HG03139 (cell line): ENCODE data around the gene MORN1.

Experiments
- ATAC-seq: cut with Tn5 transposase; IDR thresholded peaks from one replicate; pipeline ENCODE4 v1.9.1; 2021; ENCODE audit not compliant: unreplicated experiment

The MORN1 gene

DNA sequence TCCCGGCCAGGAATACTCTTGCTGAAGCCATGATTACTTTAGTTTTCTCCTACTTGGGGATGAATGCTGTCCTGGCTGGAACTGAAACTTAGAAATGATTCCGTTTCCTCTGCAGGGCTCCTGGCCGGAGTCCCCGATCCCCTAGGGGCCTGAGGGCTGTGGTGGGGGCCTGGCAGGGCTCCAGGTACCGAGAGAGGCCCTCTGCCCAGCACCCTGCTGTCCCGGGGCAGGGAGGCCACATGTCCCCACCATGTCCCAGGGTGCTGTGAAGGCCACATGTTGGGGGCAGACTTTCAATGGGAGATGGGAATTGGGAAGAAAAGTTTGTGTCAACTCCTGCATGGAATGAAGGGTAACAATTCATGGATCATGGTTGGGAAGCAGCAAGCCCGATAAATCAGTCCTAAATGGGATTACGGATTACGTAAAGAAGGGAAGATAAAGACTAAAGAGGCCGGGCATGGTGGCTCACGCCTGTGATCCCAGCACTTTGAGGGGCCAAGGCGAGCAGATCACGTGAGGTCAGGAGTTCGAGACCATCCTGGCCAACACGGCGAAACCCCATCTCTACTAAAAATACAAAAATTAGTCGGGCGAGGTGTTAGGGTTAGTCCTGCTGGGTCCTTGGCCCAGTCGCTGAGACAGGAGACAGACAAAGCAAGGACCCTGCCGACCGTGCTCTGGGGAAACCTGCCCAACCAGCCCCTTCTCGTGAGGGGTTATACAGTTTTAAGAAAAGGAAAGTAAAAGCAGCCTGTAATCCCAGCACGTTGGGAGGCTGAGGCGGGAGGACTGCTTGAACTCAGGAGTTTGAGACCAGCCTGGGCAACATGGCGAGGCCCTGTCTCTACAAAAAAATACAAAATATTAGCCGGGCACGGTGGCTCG is 37.6 kb downstream of the MORN1 start:
- no peak for ATAC-seq

DNA sequence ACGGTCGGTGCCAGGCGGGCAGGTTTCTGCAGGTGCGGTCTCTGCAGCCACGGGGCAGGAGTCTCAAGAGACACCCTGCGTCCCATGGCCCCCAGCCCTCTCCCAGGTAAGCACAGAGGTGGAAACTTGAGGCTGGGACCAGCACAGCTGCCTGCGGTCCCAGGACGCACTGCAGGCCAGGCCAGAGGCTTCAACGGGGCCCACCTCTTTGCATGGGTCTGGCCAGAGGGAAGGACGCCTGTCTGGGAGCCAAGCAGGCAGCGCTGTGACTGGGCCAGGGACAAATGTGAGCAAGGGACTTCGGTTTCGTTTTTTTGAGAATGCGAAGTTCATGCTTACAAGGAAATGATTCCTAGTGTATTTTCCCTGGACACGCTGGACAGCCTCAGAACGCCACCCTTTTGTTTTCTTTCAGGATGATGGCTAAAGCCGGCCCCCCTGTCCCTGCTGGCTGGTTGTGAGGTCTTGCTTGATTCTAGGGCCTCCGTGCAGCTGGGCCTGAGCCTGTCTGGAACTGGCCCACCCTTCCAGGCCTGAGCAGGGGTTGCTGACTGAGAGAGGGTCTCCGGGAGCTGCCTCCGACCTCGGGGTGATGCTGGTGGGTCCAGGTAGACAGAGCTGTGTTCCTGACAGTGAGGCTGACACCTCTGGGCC is 38.3 kb downstream of the MORN1 start:
- ATAC-seq: no peak

DNA sequence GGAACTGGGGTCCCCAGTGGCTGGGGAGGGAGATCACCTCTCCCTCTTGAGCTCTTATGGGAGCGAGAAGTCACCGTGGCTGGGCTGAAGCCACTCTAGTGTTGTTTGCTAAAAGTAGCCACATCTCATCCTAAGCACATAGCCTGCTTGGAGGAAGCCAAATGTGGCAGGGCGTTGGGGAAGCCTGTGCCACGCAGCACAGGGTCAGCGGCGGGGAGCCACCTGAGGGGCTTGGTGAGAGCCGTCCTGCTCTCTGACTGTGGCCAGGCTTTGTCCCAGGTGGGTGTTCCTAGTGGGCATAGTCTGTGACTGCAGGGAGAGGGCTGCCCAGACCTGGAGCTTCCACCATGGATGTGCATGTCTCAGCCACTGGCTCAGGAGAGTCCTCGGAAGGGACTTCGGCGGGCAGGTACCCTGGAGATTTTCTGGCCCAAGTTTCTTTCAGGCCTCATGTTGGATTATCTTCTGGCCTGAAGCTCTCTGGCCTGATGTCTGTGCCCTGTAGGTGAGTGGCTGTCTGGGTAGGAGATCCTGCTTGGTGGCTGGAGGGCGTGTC is 38.9 kb downstream of the MORN1 start:
- ATAC-seq: no peak

DNA sequence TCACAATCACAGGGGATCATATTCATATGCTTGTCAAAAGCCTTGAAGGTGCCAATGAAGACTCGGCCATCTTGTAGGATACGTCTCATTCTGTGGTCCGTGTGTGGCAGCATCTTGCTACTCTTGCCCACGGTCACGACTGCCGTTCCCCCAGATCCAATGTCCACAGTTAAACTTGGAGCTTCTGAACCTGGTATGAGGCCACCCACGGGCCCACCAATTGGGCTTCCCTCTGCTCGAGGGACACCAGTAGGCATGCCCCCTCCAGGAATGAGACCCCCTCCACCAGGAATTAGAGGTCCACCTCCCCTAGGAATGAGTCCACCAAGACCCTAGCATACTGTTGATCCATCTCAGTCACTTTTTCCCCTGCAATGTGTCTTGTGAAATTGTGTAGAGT is 39.6 kb downstream of the MORN1 start:
- ATAC-seq: no peak

DNA sequence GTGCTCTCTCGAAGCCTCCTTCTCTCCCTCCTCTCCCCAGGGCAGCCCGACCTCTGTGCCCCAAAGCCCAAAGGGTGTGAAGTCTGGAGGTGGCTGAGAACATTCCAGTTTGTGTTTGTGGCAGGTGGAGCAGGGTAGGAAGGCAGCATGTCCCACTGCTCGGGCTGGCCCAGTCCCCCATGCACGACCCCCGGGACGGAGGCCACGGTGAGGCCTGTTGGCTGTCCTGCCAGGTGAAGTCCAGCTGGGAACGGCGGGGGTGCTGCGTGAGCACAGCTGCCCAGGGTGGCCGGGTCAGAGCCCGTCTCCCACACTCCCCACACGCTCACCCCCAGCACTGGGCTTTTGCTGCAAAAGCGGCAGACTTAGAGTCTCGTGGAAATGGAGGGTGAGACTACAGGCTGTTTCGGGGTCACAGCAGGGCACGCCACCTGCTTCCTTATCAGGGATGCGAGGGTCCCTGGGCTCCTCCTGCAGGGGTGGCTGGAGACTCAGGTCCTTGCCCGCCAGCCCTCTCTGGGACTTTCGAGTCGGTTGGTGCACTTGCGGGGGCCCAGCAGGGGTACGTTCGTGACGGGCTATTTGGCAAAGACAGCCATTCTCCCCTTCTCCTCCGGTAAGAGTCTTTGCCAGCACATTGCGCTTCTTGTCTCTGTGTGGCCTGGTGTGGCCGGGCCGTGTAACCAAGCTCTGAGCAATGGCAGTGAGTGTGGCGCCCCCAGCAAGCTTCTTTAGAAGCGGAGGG is 40.3 kb downstream of the MORN1 start:
- no peak for ATAC-seq

DNA sequence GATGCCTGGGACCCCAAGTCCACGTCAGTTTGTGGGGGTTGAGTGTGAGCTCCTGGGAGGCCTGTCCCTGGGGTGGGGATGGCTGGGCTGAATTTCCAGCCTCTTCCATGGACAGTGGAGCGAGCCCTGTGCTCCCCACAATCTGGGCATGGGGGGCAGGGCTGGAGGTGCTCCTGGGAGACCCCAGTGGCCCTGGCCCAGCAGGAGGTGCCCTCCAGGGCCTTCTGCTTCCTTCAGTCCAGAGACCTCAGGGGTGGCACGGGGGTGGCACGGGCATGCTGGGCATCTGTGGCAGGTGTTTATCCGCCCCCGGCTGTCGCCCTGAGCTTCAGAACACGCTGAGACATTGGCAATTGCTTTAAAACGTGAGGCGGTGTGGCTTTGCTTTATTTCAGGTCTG is 40.9 kb downstream of the MORN1 start:
- no peak for ATAC-seq

DNA sequence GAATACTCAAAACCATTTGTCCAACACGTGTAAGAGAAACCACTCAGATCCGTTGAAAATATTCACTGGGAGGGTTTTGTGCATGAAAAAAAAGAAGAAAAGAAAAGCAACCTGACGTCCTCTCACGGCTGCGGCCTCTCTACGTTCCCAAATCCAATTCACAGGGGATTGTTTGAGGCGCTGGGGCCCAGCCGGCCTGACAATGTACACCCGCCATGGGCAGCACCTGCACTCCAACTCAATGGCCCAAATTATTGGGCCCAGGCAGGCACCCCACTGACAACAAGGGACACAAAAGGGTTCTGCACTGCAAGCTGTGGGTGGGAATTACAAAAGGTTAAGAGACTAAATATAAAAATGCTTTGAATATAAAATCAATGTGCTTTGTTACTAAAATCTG is 41.5 kb downstream of the MORN1 start:
- ATAC-seq: no peak

DNA sequence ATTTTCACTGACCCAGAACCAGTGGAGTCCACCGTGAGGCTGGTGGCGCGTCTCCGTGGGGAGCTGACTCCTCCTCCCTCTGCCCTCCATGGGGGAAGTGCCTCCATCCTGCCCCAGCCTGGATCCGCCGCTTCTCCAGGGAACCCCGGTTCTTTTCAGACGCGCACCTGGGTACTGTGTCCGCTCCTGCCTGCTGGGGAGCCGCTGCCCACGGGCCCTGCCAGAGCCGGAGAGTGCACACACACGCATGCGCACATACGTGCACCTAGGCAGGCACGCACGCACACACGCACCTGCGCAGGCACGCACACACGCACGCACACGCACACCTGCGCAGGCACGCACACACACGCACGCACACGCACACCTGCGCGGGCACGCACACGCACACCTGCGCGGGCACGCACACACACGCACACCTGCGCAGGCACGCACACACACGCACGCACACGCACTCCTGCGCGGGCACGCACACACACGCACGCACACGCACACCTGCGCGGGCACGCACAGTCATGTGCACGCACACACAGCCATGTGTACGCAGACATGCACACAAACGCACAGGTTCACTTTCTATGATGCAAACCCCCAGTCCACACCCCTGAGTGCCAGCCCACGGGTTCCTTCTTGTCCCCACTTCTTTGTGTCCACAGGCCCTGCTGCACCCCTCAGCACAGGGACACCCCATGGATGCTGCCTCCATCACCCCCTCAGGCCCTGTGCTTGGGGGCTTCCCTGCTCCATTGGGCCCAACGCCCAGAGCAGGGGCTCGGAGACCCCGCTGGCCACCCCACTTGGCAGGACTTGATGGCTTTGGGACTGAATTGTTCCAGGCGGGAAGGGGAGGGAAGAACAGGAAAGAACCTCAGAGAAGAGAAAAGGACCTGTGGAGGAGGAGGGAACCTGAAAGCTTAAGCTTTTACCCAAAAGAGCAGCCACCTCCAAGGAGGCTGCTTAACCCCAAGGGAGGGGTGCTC is 42.7 kb downstream of the MORN1 start:
- no peak for ATAC-seq

DNA sequence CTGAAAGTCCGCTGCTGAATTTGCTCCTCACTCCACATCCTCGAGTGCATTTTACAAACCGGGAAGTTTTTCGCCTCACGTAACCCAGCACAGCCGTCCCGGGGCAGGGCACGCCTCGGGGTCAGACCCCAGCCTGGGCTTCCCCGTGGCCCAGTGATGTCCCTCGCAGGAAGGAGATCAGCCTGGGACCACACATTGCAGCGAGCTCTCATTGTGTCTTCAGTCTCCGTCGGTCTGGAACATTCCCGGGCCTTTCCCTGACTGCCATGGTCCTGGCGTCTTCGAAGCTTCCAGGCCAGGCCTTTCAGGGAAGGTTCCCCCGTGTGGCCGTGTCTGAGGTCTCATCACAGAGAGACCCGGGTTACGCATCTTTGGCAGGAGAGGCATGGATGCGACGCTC is 43.5 kb downstream of the MORN1 start:
- ATAC-seq: no peak

DNA sequence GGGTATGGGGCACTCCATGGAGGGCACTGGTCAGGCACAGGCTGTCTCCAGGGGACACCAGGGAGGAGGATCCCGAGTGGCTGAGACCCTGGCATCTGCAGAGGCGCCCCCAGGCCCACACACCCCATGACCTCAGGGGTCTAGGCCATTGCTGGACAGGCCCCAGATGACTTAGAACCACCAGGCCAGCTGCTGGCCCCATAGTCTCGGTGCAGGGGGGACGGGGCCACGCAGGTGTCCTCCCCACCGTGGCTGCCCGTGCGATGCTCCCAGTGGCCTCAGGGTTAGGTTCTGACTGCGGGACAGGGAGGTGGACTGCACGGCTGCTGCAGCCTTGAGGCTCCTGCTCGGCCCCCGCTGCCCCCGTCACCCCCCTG is 44.0 kb downstream of the MORN1 start:
- no peak for ATAC-seq

DNA sequence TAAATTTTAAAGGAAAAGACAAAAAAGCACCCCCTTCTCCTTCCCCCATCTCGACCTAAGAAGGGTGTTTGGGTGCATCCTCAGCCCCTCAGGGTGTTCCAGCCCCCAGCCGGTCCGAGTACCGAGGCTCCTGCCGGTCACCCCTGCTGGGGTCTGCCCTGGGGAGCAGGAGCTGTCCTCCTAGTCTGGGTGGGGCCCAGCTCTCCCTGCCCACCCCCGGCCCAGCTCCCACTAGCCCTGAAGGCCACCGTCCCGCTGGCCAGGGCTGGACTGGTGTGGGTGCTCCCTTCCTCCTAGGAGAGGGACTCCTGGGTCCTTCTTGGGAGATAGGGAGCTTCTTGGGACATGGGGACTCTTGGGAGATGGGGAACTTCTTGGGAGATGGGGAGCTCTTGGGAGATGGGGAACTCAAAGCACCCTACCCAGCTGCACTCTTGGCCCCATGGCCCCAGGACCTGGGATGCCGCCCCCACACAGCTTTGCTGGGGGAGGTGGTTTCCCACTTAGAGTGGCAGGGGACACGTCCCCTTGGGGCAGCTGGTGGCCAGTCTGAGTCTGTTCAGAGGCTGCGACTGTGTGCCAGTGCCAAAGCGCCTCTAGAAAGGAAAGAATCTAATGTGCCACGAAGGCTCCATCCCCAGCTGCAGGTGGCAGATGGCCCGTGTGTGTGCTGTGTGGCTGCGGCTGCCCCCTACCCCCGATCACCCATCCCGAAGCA is 44.5 kb downstream of the MORN1 start:
- no peak for ATAC-seq

DNA sequence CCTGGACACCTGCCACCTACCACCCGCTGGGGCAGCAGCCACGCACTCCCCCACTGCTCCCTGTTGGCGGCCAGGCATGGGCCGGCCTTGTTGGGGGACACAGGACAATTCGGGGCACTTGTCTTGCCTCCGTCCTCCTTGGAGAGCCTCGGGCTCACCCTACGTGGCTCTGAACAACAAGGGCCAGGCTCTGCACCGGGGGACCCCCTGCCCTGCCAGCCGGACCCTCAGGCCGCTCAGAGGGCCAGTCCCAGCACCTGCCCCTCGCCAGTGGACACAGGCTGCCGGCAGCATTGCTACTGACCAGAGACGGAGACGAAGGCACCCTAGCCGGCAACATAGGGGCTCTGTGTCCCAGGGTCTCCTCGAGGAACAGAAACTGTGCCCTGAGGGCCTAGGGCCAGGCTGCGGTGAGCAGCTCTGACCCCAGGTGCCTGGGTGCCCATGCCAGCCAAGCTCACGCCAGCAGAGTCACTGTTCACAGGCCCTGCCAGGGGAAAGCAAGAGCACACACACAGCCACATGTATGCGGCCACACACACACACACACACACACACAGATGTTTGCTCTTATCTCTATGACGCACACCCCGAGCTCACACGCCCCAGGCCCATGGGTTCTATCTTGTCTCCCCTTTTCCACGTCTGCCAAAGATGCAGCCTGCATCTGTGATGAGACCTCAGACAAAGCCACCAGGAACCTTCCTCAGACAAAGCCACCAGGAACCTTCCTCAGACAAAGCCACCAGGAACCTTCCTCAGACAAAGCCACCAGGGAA is 45.9 kb downstream of the MORN1 start:
- no peak for ATAC-seq

DNA sequence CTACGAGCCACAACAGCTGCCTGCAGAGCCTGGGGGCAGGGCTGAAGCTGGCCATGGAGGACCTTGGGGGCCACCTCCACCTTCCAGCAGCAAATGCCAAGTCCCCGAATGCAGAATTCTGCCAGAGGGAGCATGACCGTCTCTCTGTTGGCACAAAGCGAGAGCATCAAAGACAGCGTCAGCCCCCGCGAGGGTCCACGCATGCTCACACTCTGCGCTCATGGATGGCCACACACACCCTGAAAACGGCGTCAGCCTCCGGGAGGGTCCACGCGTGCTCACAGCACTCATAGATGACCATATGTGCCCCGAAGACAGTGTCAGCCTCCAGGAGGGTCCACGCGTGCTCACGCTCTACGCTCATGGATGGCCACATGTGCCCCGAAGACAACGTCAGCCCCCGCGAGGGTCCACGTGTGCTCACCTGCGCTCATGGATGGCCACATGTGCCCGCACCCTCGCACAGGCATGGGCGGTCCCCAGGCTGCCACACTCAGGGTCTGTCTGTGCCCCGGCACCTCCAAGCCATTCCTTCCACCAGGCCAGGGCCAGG is 46.5 kb downstream of the MORN1 start:
- ATAC-seq: no peak

DNA sequence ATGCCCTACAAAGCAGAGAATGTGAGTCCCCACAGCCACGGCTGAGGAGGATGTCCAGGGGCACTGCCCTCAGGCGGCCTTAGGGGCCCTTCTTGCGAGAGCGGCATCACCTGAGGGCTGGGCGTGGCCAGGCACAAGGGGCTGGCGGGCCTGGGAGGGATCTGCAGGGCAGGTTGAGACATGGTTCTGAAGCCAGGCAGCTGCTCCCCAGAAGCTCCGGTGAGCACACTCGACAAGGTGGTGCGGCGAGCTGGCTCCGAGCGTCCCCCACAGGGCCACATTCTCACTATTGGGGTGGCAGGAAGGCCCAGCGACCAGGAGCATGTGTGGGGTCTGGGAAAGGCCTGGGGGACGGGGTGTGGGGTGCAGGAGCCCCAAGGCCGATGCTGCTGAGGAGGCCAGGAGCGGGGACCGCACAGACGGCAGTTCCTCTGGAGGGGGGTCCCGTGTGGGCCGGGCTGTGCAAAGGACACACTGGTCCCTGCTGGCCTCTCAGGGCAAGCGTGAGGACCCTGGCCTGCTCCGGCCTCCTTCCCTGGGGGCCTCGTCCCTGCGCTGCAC is 47.2 kb downstream of the MORN1 start:
- no peak for ATAC-seq

DNA sequence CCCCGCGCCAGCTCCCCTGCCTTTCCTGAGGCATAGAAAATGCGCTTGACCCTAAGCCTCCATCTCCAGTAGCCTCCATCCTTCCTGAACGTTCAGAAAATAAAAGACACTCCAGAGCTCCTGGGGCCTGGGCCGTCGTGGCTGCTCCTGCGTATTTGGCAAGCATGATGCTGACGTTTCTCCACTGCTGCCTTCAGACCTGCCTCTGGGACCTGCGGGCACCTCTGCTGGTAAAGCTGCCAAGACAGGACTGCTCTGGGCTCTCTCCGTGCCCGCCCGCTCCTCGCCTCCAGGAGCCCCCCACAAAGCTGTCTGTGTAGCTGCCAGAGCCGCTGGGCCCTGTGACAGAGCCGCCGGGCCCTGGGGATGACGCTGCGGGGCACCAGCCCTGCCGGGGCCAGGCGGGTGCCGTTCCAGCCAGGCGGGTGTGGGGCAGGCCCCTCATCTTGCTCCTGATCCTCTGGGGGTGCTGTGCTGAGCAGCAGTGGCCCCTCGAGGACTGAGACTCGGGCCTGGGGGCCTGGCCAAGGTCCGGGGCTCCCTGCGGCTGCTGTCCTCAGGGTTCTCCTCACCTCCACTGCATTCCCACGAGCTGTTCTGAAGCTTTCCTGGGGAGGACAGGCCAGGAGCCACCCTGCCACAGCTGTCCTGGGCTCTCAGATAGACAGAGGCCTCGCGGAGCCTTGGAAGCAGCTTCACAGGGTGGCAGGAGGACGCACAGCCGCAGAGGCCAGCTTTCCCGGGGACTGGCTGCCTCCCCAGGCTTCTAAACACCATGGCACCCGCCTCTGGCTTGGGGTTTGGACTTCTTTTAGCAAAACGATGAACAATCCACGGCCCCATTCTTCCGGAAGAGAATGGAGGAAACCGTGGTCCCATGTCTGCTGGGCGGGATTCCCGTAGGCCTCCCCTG is 48.1 kb downstream of the MORN1 start:
- no peak for ATAC-seq

DNA sequence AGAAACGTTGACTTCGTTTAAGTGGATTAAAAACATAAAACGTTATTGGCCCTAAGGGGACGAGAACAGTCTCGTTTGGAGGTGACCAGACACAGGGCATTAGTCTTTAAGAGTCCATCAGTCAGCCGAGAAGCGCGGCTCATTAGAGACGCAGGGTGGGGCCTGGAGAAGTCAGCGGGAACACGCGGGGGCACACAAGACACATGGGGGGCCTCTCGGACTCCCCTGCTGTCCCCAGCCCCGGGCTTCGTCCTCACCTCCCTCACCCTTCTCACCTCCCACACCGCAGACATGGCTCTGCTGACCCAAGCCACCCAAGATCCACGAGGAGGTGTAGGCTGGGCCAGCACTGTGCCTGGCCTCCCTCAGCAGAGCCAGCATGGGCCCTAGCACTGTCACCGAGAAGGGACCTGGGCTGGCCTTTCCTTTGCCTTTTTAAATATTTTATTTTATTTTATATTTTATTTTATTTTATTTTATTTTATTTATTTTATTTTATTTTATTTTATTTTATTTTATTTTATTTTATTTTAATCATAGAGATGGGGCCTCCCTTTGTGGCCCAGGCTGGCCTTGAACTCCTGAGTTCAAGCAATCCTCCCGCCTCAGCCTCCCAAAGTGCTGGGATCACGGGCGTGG is 48.9 kb downstream of the MORN1 start:
- ATAC-seq: no peak
